Prostate gland (tissue), 2 donors: ENCODE data around the gene SLC37A1. TPM values are rescaled to one million over a fixed set of nuclear protein-coding genes. Genes with fewer than 3 reads are reported as not detected.

Source experiments
- DNase-seq: peaks from one replicate; pipeline ENCODE4 v3.0.0-alpha.2; 2019; ENCODE audit warnings: low spot score
- H3K27ac ChIP-seq, 2 donors: fragments of 200-600 bp; sonication (generic); 2 replicates each; pipeline ENCODE4 v1.5.1; 2017 to 2019
- H3K27me3 ChIP-seq: fragments of 200-600 bp; sonication (generic); replicated peaks from 2 replicates; pipeline ENCODE4 v1.5.1; 2019; ENCODE audit not compliant: insufficient read depth
- H3K36me3 ChIP-seq, 2 donors: fragments of 200-600 bp; sonication (generic); 1 replicate in 1 of 2; 2 replicates in 1 of 2; pipeline versions ENCODE4 v1.5.1 to v1.8.1; 2017 to 2019
- H3K4me1 ChIP-seq: fragments of 200-600 bp; sonication (generic); replicated peaks from 2 replicates; pipeline ENCODE4 v1.5.1; 2019
- H3K4me3 ChIP-seq, 2 donors: fragments of 200-600 bp; sonication (generic); 2 replicates each; pipeline ENCODE4 v1.5.1; 2017 to 2019
- H3K9me3 ChIP-seq: fragments of 200-600 bp; sonication (generic); 2 replicates; pipeline ENCODE4 v1.5.1; 2017
- CTCF ChIP-seq, 4 experiments: fragments of 200-600 bp in 2 of 4; fragments of 450-650 bp in 2 of 4; sonication (generic) in 2 of 4; IDR thresholded peaks; 1 replicate in 3 of 4; 2 replicates in 1 of 4; pipeline ENCODE4 v1.5.1; 2016 to 2019; ENCODE audit warnings: antibody characterized with exemption in 4 of 4, mild to moderate bottlenecking in 2 of 4, moderate library complexity in 2 of 4
- POLR2A ChIP-seq: fragments of 450-650 bp; IDR thresholded peaks from one replicate; pipeline ENCODE4 v1.6.1; 2016; ENCODE audit warnings: antibody characterized with exemption, mild to moderate bottlenecking
- POLR2AphosphoS5 ChIP-seq: sonication (generic); formaldehyde crosslinking; IDR thresholded peaks from one replicate; pipeline ENCODE4 v1.6.1; 2017; ENCODE audit warnings: antibody characterized with exemption
- WGBS: methylation state at CpG from one replicate; pipeline ENCODE4 v1.1.5; 2018; 5-methylcytosine and 5-hydroxymethylcytosine counted together
- intact Hi-C: fragments of 100-400 bp; cut with DNase I; formaldehyde crosslinking; loops from one replicate; pipeline ENCODE4 v1.14.2; 2022
- total RNA-seq, 2 donors: library from RNA; depleted of rRNA; stranded (reverse); fragments of >200 nt; gene quantifications; one replicate each; pipeline ENCODE4 v1.1.0, GENCODE V29; 2016

The SLC37A1 gene
- total RNA-seq, 2 donors from 2014 or later, result 44.2 to 49.6 TPM

GRCh38 chr21:42554251-42554961 lies 40.8 kb downstream of the SLC37A1 start:
- intact Hi-C loops, result no loop called here
- H3K27me3 ChIP-seq, result no peaks in the 10 kb centered on the region
- 54% methylated on average over 13 of the region's 13 CpGs for WGBS
- TF ChIP-seq CTCF (IDR thresholded peaks at IDR 0.05) (peak in 1 of 4 experiments; percentile 43), POLR2A (no peak), POLR2AphosphoS5 (peak; percentile 75)
- DNase-seq, result peak; percentile 88
- no peak overlapping the region for H3K4me3 ChIP-seq
- no peaks in the 10 kb centered on the region for H3K36me3 ChIP-seq
- H3K4me1 ChIP-seq, result peaks cover 9% of the 10 kb centered on the region
- H3K9me3 ChIP-seq, result no peaks in the 10 kb centered on the region
- peak overlapping the region in 1 of 2 donors; percentile 77 for H3K27ac ChIP-seq

- no peaks in the 10 kb centered on the region for H3K27me3 ChIP-seq
- DNase-seq, result no peak
- no peaks in the 10 kb centered on the region for H3K36me3 ChIP-seq
These were observed 42.2 kb downstream of the SLC37A1 start for GRCh38 chr21:42555756-42556438.

GRCh38 chr21:42556476-42556875 lies 42.8 kb downstream of the SLC37A1 start:
- WGBS, result 95% methylated on average over 6 of the region's 6 CpGs
- Histone ChIP-seq H3K4me1 (peaks cover 11% of the 10 kb centered on the region), H3K4me3 (no peak overlapping the region), H3K27me3 (no peaks in the 10 kb centered on the region), H3K36me3 (no peaks in the 10 kb centered on the region), H3K9me3 (no peaks in the 10 kb centered on the region), H3K27ac (no peak overlapping the region)
- DNase-seq, result no peak
- intact Hi-C loops, result no loop called here
- TF ChIP-seq POLR2A, result no peak
- no peak for TF ChIP-seq CTCF (IDR thresholded peaks at IDR 0.05)
- TF ChIP-seq POLR2AphosphoS5, result no peak

More at GRCh38 chr21:42555756-42556438, 42.2 kb downstream of the SLC37A1 start:
- H3K4me1 ChIP-seq, result peaks cover 11% of the 10 kb centered on the region
- no peaks in the 10 kb centered on the region for H3K9me3 ChIP-seq
- 92% methylated on average over 28 of the region's 28 CpGs for WGBS
- intact Hi-C loops, result no loop called here
- TF ChIP-seq CTCF (IDR thresholded peaks at IDR 0.05) (no peak), POLR2AphosphoS5 (no peak), POLR2A (no peak)
- peak overlapping the region in 1 of 2 donors; percentile 4 for H3K27ac ChIP-seq
- no peak overlapping the region for H3K4me3 ChIP-seq

DNA sequence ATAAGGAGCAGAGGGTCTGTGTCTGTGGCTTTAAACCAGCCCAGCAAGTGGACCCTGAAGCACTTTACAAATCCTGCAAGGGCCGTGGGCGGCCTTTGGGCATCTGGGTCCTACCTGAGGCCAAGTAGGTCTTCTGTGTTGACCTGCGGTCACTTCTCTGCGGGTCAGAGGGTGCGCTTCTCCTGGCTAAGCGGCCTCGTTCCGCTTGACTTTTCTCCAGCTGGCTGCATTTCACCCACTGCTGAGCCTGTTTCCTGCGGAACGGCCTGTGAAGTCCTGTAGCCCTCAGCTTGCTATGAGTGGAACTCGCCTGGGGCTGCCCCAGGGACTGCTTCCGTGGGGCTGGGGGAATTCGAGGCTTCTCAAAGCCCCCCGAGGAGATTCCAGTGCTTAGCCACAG lies 43.3 kb downstream of the SLC37A1 start:
- no peaks in the 10 kb centered on the region for H3K36me3 ChIP-seq
- intact Hi-C loops, result no loop called here
- WGBS, result 91% methylated on average over 14 of the region's 14 CpGs
- no peak overlapping the region for H3K27ac ChIP-seq
- TF ChIP-seq CTCF (IDR thresholded peaks at IDR 0.05), result no peak
- TF ChIP-seq POLR2A, result no peak
- no peak for TF ChIP-seq POLR2AphosphoS5
- no peaks in the 10 kb centered on the region for H3K9me3 ChIP-seq
- H3K4me1 ChIP-seq, result peaks cover 9% of the 10 kb centered on the region
- DNase-seq, result no peak
- H3K4me3 ChIP-seq, result no peak overlapping the region
- no peaks in the 10 kb centered on the region for H3K27me3 ChIP-seq
